ENCODE data around the gene TMBIM6. TPM values are rescaled to one million over a fixed set of nuclear protein-coding genes. Genes with fewer than 3 reads are reported as not detected.

TMBIM6 gene
- total and polyA plus RNA-seq, 2 experiments from 2014 or later: 534 to 805 TPM

DNA sequence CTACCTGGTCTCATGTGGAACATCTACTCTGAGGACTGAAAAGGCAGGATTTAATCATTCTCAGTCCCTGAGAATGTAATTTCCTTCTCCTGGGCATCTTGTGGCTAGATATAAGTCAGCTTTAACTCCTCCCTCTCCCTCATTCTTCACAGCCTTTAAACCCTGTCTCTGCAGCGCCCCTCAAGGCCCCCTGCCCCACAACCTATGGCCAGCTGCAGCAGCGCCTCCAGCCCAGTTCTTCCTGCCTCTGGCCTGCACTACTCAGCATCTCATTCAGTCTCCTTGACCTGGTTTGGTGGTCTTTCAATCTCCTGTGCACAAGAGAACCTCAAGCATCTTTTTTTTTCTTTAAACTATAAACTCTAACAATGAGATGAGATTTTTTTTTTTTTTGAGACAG, 57.6 kb downstream of the TMBIM6 start:
- TF ChIP-seq EZH2 (IDR thresholded peaks at IDR 0.05; ENCODE audit: borderline replicate concordance) (no peak), EZH2phosphoT487 (IDR thresholded peaks at IDR 0.05; ENCODE audit: low read depth, severe bottlenecking, unreplicated experiment) (no peak)
- TF ChIP-seq, protein P1, sequence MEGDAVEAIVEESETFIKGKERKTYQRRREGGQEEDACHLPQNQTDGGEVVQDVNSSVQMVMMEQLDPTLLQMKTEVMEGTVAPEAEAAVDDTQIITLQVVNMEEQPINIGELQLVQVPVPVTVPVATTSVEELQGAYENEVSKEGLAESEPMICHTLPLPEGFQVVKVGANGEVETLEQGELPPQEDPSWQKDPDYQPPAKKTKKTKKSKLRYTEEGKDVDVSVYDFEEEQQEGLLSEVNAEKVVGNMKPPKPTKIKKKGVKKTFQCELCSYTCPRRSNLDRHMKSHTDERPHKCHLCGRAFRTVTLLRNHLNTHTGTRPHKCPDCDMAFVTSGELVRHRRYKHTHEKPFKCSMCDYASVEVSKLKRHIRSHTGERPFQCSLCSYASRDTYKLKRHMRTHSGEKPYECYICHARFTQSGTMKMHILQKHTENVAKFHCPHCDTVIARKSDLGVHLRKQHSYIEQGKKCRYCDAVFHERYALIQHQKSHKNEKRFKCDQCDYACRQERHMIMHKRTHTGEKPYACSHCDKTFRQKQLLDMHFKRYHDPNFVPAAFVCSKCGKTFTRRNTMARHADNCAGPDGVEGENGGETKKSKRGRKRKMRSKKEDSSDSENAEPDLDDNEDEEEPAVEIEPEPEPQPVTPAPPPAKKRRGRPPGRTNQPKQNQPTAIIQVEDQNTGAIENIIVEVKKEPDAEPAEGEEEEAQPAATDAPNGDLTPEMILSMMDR (IDR thresholded peaks at IDR 0.05; ENCODE audit: poor library complexity): no peak
- H3K4me2 ChIP-seq: no peak overlapping the region
- H3K27ac ChIP-seq: no peak overlapping the region
- H3K36me3 ChIP-seq (replicated peaks; ENCODE audit: insufficient read depth, low read depth): no peaks in the 10 kb centered on the region
- H3K9me2 ChIP-seq (replicated peaks; ENCODE audit: insufficient read depth): no peaks in the 10 kb centered on the region
- no peak for DNase-seq (ENCODE audit: low spot score)
- no peaks in the 10 kb centered on the region for H3K4me1 ChIP-seq (ENCODE audit: insufficient read depth)
- no peaks in the 10 kb centered on the region for H4K20me1 ChIP-seq (ENCODE audit: insufficient read depth, poor library complexity, severe bottlenecking)
- no peaks in the 10 kb centered on the region for H3K79me2 ChIP-seq
- no peak overlapping the region for H2AFZ ChIP-seq
- H3K27me3 ChIP-seq: no peaks in the 10 kb centered on the region
- 95% methylated on average over 2 of the region's 2 CpGs for WGBS (ENCODE audit: low lambda C conversion rate, missing lambda C conversion rate)
- no peak overlapping the region for H3K4me3 ChIP-seq
- H3K9me3 ChIP-seq (ENCODE audit: low read depth): no peaks in the 10 kb centered on the region

DNA sequence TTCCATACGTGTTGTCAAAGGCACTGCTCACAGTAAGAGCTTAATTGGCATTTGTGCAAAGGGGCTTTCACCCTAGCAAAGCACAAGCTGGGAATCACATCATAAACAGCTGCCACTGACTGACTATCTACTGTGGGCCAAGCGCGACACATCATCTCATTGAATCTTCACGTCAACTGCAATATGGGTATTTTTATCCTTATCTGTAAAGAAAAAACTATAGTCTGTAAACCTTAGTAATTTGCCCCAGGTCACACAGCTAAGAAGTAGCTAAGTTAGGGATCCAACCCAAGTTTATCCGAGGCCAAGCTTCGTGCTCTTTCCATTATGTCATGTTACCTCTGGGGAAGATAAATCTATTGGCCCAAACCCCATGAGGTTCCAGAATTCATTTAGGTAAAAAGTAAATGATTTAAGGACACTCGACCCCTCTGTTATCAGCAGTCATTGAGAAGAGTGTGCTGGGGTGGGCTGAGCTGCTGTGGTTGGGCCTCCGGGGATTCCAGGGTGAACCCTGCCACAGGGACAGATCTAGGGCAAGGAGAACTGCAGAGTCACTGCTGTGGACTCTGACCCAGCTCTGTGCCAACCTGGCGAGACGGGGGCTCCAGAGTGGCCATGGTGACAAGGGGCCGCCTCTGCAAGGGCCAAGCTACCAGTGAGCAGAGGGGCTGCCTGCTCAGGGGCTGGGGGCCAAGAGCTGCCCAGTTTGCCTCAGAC, 59.2 kb downstream of the TMBIM6 start:
- no peak for DNase-seq (ENCODE audit: low spot score)
- H3K9me3 ChIP-seq (ENCODE audit: low read depth): no peaks in the 10 kb centered on the region
- H3K27ac ChIP-seq: no peak overlapping the region
- no peaks in the 10 kb centered on the region for H3K36me3 ChIP-seq (replicated peaks; ENCODE audit: insufficient read depth, low read depth)
- H4K20me1 ChIP-seq (ENCODE audit: insufficient read depth, poor library complexity, severe bottlenecking): no peaks in the 10 kb centered on the region
- H2AFZ ChIP-seq: no peak overlapping the region
- no peaks in the 10 kb centered on the region for H3K4me1 ChIP-seq (ENCODE audit: insufficient read depth)
- H3K79me2 ChIP-seq: no peaks in the 10 kb centered on the region
- WGBS (ENCODE audit: low lambda C conversion rate, missing lambda C conversion rate): 92% methylated on average over 11 of the region's 11 CpGs
- H3K9me2 ChIP-seq (replicated peaks; ENCODE audit: insufficient read depth): no peaks in the 10 kb centered on the region
- H3K27me3 ChIP-seq: no peaks in the 10 kb centered on the region
- TF ChIP-seq, protein P1 (IDR thresholded peaks at IDR 0.05; ENCODE audit: poor library complexity): no peak
- TF ChIP-seq EZH2phosphoT487 (IDR thresholded peaks at IDR 0.05; ENCODE audit: low read depth, severe bottlenecking, unreplicated experiment): no peak
- no peak overlapping the region for H3K4me3 ChIP-seq
- H3K4me2 ChIP-seq: no peak overlapping the region

DNA sequence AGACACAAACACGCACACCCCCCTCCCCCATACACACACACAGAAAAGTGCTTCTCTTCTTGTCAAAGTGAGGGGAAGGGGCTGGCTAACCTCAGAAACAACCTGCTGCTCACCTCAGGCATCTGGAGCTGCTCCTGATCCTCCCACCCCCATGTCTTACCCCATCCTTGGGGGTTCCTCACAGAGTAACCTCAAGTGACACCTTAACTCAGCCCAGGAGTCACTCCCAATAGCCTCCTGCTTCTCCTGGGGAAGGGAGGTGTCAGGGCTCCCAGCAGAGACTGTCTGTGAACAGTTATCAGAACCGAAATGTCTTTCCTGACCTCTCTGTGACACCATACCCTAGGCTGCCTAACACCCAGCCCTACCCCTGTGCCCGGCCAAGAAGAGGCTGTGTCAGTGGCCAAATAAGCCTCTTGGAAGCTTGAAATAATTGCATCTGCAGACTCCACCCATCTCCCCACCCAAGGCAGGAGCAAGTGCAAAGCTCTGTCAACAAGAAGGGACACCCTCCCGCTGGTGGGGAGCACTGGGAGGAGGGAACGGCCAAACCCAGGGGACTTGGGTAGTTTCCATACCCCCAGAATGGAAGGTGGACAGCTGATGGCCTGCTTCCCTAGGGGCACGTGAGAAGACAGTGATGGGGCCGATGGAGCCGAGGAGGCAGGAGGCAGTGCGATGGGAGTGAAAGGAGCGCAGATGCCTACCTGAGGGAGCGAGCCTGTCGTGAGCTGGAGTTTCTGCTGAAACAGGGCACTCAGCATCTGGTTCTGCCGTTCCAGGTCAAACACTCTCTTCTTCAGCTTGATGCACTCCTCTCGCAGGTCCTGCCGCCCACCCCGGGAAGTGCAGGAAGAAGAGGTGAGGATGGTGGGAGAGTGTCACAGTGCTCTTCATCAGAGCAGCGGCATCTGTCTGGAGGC, 60.0 kb downstream of the TMBIM6 start:
- H3K9me3 ChIP-seq (ENCODE audit: low read depth): no peaks in the 10 kb centered on the region
- TF ChIP-seq EZH2 (IDR thresholded peaks at IDR 0.05; ENCODE audit: borderline replicate concordance) (no peak), EZH2phosphoT487 (IDR thresholded peaks at IDR 0.05; ENCODE audit: low read depth, severe bottlenecking, unreplicated experiment) (no peak)
- TF ChIP-seq, protein P1 (IDR thresholded peaks at IDR 0.05; ENCODE audit: poor library complexity): no peak
- H4K20me1 ChIP-seq (ENCODE audit: insufficient read depth, poor library complexity, severe bottlenecking): no peaks in the 10 kb centered on the region
- no peaks in the 10 kb centered on the region for H3K27me3 ChIP-seq
- no peak overlapping the region for H3K4me2 ChIP-seq
- H3K79me2 ChIP-seq: peaks cover 2% of the 10 kb centered on the region
- no peak overlapping the region for H3K4me3 ChIP-seq
- no peak overlapping the region for H3K27ac ChIP-seq
- 92% methylated on average over 17 of the region's 17 CpGs for WGBS (ENCODE audit: low lambda C conversion rate, missing lambda C conversion rate)
- no peaks in the 10 kb centered on the region for H3K9me2 ChIP-seq (replicated peaks; ENCODE audit: insufficient read depth)
- H3K36me3 ChIP-seq (replicated peaks; ENCODE audit: insufficient read depth, low read depth): no peaks in the 10 kb centered on the region
- H2AFZ ChIP-seq: no peak overlapping the region
- no peaks in the 10 kb centered on the region for H3K4me1 ChIP-seq (ENCODE audit: insufficient read depth)
- no peak for DNase-seq (ENCODE audit: low spot score)
